Measurements from ENCODE around the gene C11orf58. TPM values are rescaled to one million over a fixed set of nuclear protein-coding genes. Genes with fewer than 3 reads are reported as not detected.

C11orf58 gene
- total RNA-seq, 1 donor from 2014 or later = 143 TPM

GRCh38 chr11:16801288-16801980 is 63.0 kb downstream of the C11orf58 start:
- DNase-seq (ENCODE audit: low read depth in 2 of 2) = no peak

- DNase-seq (ENCODE audit: low read depth in 2 of 2) = peak; percentile 86 to 89
Measured at GRCh38 chr11:16804104-16804947, 65.9 kb downstream of the C11orf58 start.

- no peak for DNase-seq (ENCODE audit: low read depth in 2 of 2)
Measured at GRCh38 chr11:16805938-16806337, 67.5 kb downstream of the C11orf58 start.

- no peak for DNase-seq (ENCODE audit: low read depth in 2 of 2)
Measured at GRCh38 chr11:16806791-16807190, 68.3 kb downstream of the C11orf58 start.

GRCh38 chr11:16807306-16807705 is 68.9 kb downstream of the C11orf58 start:
- no peak for DNase-seq (ENCODE audit: low read depth in 2 of 2)
